ENCODE measurements around the gene PTPRD. TPM values are rescaled to one million over a fixed set of nuclear protein-coding genes. Genes with fewer than 3 reads are reported as not detected.

Gene PTPRD
- total RNA-seq, 1 experiment from 2014 or later, result 1.8 TPM

DNA sequence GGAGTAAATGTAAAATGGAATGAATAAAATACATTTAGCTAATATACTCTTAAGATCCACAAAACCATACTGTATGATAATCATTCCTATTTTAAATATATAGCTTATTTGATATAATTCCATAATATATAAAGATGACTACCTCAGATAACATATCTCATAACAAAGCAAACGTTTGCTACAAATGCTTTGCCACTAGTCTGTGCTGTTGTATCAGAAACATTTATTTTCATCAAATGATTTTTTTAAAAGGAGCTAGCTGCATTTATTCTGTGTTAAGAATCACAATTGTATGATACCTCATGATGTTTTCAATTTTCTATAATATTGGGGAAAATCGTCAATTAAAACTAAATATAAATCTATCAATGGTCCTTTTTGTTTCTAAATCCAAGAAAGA lies 567.2 kb downstream of the PTPRD start:
- no peaks in the 10 kb centered on the region for H3K27me3 Mint-ChIP-seq (ENCODE audit: unreplicated experiment)
- CTCF ChIA-PET, result interaction anchor here (0.6 kb wide), 1 partner anchor 8 kb away, joined by 3 read pairs; no protein-coding TSS in a partner anchor

DNA sequence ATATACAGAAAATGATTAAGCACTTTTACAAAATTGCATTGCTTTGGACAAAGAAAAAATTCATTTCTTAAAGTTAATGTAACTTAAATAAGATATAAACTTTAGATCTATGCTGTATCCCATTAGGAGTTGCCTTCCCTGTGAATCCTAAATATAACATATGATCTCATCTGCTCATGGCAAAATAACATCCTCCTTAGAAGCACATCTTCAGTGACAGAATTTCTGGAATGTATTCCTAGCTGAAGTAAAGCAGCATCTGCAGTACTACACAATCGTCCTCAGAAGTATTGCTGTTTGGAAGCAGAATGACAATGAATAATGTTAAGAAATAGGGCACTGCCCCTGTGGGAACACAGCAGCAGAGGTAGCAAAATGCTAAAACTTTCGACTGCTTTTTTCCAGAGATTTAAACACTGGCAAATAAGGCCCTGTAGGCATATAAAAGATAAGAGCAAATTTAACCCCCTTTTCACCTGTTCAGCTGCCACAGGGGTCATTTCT lies 571.0 kb downstream of the PTPRD start:
- Mint-ChIP-seq H3K27me3 (ENCODE audit: unreplicated experiment) (no peaks in the 10 kb centered on the region), H3K9me3 (ENCODE audit: low read depth, unreplicated experiment) (no peaks in the 10 kb centered on the region), H3K4me3 (ENCODE audit: low read depth, unreplicated experiment) (no peak overlapping the region), H3K4me1 (ENCODE audit: low read depth, unreplicated experiment) (no peaks in the 10 kb centered on the region), H3K36me3 (ENCODE audit: insufficient read depth, unreplicated experiment) (no peaks in the 10 kb centered on the region), H3K27ac (ENCODE audit: unreplicated experiment) (no peak overlapping the region)
- intact Hi-C loops (cut with micrococcal nuclease; ENCODE audit: unreplicated experiment), result no loop called here
- CTCF ChIA-PET, result no interaction called here
- no TSS peak for BruUV-seq (replicated peaks)
- TF ChIP-seq, protein P1, sequence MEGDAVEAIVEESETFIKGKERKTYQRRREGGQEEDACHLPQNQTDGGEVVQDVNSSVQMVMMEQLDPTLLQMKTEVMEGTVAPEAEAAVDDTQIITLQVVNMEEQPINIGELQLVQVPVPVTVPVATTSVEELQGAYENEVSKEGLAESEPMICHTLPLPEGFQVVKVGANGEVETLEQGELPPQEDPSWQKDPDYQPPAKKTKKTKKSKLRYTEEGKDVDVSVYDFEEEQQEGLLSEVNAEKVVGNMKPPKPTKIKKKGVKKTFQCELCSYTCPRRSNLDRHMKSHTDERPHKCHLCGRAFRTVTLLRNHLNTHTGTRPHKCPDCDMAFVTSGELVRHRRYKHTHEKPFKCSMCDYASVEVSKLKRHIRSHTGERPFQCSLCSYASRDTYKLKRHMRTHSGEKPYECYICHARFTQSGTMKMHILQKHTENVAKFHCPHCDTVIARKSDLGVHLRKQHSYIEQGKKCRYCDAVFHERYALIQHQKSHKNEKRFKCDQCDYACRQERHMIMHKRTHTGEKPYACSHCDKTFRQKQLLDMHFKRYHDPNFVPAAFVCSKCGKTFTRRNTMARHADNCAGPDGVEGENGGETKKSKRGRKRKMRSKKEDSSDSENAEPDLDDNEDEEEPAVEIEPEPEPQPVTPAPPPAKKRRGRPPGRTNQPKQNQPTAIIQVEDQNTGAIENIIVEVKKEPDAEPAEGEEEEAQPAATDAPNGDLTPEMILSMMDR (IDR thresholded peaks at IDR 0.05; ENCODE audit: unreplicated experiment), result no peak
- DNase-seq, result no peak

More for the DNA sequence above, 567.2 kb downstream of the PTPRD start:
- TF ChIP-seq, protein P1 (IDR thresholded peaks at IDR 0.05; ENCODE audit: unreplicated experiment), result no peak
- BruUV-seq (replicated peaks), result no TSS peak
- Mint-ChIP-seq H3K27ac (ENCODE audit: unreplicated experiment) (no peak overlapping the region), H3K36me3 (ENCODE audit: insufficient read depth, unreplicated experiment) (no peaks in the 10 kb centered on the region), H3K4me1 (ENCODE audit: low read depth, unreplicated experiment) (no peaks in the 10 kb centered on the region), H3K9me3 (ENCODE audit: low read depth, unreplicated experiment) (no peaks in the 10 kb centered on the region), H3K4me3 (ENCODE audit: low read depth, unreplicated experiment) (no peak overlapping the region)
- intact Hi-C loops (cut with micrococcal nuclease; ENCODE audit: unreplicated experiment), result loop anchor here (5.0 kb wide), 1 partner anchor 222 kb away; no protein-coding TSS in a partner anchor
- no peak for DNase-seq

DNA sequence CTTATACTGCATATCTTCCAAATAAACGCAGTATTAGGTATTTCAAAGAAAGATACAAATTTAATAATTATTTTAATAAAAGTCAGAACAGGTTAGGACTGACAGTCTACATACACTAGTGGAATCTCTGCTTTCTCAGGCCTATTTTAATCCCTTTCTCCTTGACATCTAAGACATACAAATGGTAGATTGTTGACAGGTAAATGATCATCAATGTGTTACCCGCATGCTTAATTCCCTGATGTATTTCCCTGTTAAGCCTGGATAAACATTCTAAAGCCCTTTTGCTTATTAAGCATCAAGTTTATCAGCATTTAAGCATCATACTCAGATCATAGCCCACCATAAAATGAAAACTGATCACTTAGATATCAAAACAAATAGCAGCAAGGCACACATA lies 576.7 kb downstream of the PTPRD start:
- Mint-ChIP-seq H3K27ac (ENCODE audit: unreplicated experiment) (no peak overlapping the region), H3K27me3 (ENCODE audit: unreplicated experiment) (no peaks in the 10 kb centered on the region), H3K4me1 (ENCODE audit: low read depth, unreplicated experiment) (no peaks in the 10 kb centered on the region), H3K4me3 (ENCODE audit: low read depth, unreplicated experiment) (no peak overlapping the region), H3K9me3 (ENCODE audit: low read depth, unreplicated experiment) (no peaks in the 10 kb centered on the region), H3K36me3 (ENCODE audit: insufficient read depth, unreplicated experiment) (no peaks in the 10 kb centered on the region)
- intact Hi-C loops (cut with micrococcal nuclease; ENCODE audit: unreplicated experiment), result no loop called here
- CTCF ChIA-PET, result no interaction called here
- no peak for DNase-seq
- no TSS peak for BruUV-seq (replicated peaks)
- TF ChIP-seq, protein P1 (IDR thresholded peaks at IDR 0.05; ENCODE audit: unreplicated experiment), result no peak

DNA sequence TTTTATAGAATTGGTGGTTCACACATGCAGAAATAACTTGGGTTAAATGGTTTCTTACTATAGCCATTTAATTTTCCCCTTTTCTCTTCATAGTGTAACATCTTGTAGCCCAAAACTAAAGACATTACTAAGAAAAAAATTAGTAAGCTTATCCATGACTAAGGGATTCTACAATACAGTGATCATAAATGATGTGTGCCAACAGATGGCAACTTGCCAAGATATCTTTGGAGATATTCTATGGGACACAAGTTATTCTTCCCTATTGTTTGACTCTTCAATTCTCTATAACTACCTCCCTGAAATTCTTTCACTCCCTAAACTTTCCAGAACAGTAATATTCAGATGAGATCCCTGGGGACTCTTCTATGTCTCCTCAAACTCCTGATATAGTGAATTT lies 580.6 kb downstream of the PTPRD start:
- no peak for DNase-seq
- Mint-ChIP-seq H3K9me3 (ENCODE audit: low read depth, unreplicated experiment) (no peaks in the 10 kb centered on the region), H3K4me1 (ENCODE audit: low read depth, unreplicated experiment) (no peaks in the 10 kb centered on the region), H3K36me3 (ENCODE audit: insufficient read depth, unreplicated experiment) (no peaks in the 10 kb centered on the region), H3K27ac (ENCODE audit: unreplicated experiment) (no peak overlapping the region), H3K27me3 (ENCODE audit: unreplicated experiment) (no peaks in the 10 kb centered on the region), H3K4me3 (ENCODE audit: low read depth, unreplicated experiment) (no peak overlapping the region)
- TF ChIP-seq, protein P1 (IDR thresholded peaks at IDR 0.05; ENCODE audit: unreplicated experiment), result no peak
- CTCF ChIA-PET, result no interaction called here
- no TSS peak for BruUV-seq (replicated peaks)
- intact Hi-C loops (cut with micrococcal nuclease; ENCODE audit: unreplicated experiment), result no loop called here

Data from Calu3 (cell line).